ENCODE data around the gene TET3. TPM values are rescaled to one million over a fixed set of nuclear protein-coding genes. Genes with fewer than 3 reads are reported as not detected.

Gene TET3
- 10 to 100 TPM; 16.6 to 28.7 (median 21.9) TPM for total RNA-seq
- long read RNA-seq, donor 1, partial matches to known transcripts = 1 of 4 reads
- long read RNA-seq, donor 1, other reads (novel, unspliced or antisense) = 3 of 4 reads
- long read RNA-seq, donor 2, partial matches to known transcripts = 1 of 2 reads
- long read RNA-seq, donor 2, other reads (novel, unspliced or antisense) = 1 of 2 reads

DNA sequence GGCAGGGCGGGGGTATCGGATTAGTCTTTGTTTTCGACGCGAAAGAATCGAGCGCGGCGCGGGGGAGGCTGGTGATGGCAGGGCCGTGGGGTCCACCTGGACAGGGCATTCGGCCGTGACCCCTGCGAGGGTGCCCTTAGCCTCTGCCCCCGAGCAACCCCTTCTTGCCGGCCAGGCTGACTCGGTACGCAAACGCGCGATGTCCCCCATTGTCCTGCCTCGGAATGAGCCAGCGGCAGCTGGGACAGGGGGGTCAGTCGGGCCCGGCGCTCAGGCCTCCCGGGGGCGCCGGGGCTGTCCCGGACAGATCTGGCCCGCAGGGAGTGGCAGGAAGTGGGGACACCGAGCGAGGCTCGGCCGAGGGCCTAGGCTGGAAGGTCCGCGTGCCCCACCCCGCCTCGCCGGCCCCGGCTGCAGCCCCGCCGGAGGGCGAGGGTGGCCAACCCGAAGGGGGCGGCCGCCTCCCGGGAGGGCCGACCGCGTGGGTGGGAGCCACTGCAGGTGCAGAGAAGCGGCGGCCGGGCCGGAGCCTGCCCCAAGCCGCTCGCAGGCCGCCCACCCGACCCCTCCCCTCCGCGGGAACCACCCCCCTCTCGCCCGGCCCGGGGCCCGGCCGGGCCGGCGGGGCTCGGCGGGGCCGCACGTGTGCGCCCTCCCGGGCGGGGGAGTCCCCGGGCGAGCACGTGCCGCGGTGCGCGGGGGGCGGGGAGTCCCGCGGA, at the start of gene TET3:
TSS of gene TET3 (plus strand) at position 708 of the 719 bp plus-strand sequence. CDS start 1,494 bp downstream, outside the sequence.
- Histone ChIP-seq H3K9me3 (no peaks in the 10 kb centered on the region), H3K4me3 (peak within 1 kb of the TSS; percentile 56), H3K4me1 (ENCODE audit: low read depth) (peaks cover 56% of the 10 kb centered on the region), H3K36me3 (ENCODE audit: low read depth) (no peaks in the 10 kb centered on the region)
- ATAC-seq (peak; percentile 46), DNase-seq (peak; percentile 67 to 82 (median 80))
- TF ChIP-seq, protein P1, sequence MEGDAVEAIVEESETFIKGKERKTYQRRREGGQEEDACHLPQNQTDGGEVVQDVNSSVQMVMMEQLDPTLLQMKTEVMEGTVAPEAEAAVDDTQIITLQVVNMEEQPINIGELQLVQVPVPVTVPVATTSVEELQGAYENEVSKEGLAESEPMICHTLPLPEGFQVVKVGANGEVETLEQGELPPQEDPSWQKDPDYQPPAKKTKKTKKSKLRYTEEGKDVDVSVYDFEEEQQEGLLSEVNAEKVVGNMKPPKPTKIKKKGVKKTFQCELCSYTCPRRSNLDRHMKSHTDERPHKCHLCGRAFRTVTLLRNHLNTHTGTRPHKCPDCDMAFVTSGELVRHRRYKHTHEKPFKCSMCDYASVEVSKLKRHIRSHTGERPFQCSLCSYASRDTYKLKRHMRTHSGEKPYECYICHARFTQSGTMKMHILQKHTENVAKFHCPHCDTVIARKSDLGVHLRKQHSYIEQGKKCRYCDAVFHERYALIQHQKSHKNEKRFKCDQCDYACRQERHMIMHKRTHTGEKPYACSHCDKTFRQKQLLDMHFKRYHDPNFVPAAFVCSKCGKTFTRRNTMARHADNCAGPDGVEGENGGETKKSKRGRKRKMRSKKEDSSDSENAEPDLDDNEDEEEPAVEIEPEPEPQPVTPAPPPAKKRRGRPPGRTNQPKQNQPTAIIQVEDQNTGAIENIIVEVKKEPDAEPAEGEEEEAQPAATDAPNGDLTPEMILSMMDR (IDR thresholded peaks at IDR 0.05) = no peak
- intact Hi-C loops (cut with DNase I, micrococcal nuclease) = loop anchor here in 1 of 2 donors (5.0 kb wide), 1 partner anchor 57 kb away; the partner anchor contains the start of gene DGUOK

DNA sequence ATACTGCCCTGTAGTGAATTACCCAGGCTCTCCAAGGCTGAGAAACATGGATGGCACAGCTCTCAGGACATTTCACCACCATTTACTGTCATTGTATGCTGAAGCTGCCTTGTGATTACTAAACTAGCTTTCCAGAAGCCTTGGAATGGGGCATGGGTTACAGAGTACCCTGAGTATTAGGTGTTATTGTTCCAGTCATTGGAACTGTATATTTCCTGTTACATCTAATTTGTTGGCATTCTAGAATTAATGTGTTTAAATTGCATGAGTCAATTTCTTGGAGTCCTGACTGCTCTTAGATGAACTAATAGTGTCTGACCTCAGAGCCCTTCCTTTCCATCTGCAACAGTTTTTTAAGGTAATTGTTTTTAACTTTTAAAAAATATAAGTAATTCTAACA, 49.1 kb upstream of the TET3 start:
- no peak overlapping the region for H3K4me3 ChIP-seq
- DNase-seq (no peak), ATAC-seq (no peak)
- TF ChIP-seq, protein P1 (IDR thresholded peaks at IDR 0.05) = no peak
- no peaks in the 10 kb centered on the region for H3K9me3 ChIP-seq
- H3K4me1 ChIP-seq (ENCODE audit: low read depth) = no peaks in the 10 kb centered on the region
- no peaks in the 10 kb centered on the region for H3K36me3 ChIP-seq (ENCODE audit: low read depth)
- intact Hi-C loops (cut with DNase I, micrococcal nuclease) = no loop called here

DNA sequence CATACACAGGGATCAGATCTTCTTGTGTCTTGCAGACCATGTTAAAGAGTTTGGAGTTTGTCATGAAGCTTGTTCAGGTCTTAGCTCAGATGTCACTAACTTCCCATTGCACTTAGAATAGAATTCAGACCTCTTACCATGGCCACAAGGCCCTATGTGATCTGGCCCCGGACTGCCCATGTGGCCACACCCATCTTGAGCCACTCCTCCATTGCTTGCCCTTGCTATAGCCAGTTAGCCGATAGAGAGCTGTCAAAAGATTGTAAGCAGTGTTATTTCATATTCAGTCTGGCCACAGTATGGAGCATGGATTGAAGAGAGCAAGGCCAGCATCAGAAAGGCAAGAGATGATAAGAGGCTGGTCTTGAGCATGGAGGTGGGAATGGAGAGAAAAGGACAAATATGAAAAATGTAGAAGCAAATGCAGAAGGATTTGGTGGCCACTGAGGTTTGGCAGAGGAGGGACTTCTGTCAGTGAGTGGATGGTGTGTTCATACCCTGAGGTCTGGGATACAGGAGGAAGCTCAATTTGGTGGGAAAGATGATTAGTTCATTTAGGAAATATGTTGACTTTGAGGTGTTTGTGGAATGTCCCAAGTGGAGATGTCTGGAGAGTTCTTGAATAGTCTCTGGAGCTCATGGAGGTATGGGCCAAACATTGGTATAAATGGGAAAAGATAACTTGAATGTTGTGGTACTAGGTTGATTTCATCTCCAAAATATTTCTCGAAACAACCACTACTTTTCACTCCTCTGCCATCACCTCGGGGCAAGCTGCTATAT, 47.4 kb upstream of the TET3 start:
- intact Hi-C loops (cut with DNase I, micrococcal nuclease) = no loop called here
- Histone ChIP-seq H3K4me1 (ENCODE audit: low read depth) (no peaks in the 10 kb centered on the region), H3K36me3 (ENCODE audit: low read depth) (no peaks in the 10 kb centered on the region), H3K4me3 (no peak overlapping the region), H3K9me3 (no peaks in the 10 kb centered on the region)
- ATAC-seq (no peak), DNase-seq (no peak)
- TF ChIP-seq, protein P1 (IDR thresholded peaks at IDR 0.05) = no peak

DNA sequence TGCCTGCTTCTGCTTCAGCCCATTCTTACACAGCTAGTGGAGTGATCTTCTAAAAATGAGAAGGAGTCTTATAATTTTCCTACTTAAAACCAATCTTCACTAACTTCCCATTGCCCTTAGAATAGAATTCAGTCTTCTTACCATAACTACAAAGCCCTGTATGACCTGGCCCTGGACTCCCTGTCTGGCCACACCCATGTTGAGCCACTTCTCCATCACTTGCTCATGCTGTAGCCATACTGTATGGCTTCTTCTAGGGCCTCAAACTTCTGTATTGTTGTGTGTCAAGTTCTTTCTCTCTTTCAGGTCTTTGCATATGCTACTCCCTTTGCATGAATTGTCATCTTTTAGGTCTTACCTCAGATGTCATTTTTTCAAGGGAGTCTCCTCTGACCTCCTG, 46.8 kb upstream of the TET3 start:
- intact Hi-C loops (cut with DNase I, micrococcal nuclease) = no loop called here
- ATAC-seq (no peak), DNase-seq (no peak)
- TF ChIP-seq, protein P1 (IDR thresholded peaks at IDR 0.05) = no peak
- Histone ChIP-seq H3K9me3 (no peaks in the 10 kb centered on the region), H3K4me1 (ENCODE audit: low read depth) (no peaks in the 10 kb centered on the region), H3K36me3 (ENCODE audit: low read depth) (no peaks in the 10 kb centered on the region), H3K4me3 (no peak overlapping the region)

DNA sequence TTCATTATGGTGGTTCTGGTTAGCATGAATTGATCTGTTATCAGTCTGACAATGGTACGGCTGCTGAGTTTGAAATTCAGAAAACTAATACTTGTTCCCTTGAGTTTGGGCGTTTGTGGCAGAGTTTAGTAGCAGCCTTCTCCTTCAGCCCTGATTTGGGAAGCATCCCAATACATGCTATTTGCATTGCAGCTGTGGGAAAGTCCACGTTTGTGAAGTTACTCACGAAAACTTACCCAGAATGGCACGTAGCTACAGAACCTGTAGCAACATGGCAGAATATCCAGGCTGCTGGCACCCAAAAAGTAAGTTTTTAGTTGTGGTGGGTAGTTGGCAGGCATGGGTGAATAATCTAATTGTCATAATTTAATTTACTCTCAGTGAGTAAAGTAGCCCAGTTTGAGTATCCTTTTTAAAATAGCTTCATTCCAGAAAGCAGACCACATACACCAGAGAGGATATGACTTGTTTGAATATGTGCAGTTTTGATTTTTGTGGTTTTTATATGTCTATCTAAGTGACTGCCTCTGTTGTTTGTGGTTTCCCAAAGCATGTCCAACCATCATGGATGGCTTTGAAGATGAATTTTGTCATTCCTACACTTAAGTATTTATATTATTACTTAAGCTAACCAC, 45.9 kb upstream of the TET3 start:
- ATAC-seq (no peak), DNase-seq (no peak)
- Histone ChIP-seq H3K4me3 (no peak overlapping the region), H3K9me3 (no peaks in the 10 kb centered on the region), H3K36me3 (ENCODE audit: low read depth) (no peaks in the 10 kb centered on the region), H3K4me1 (ENCODE audit: low read depth) (no peaks in the 10 kb centered on the region)
- intact Hi-C loops (cut with DNase I, micrococcal nuclease) = no loop called here
- TF ChIP-seq, protein P1 (IDR thresholded peaks at IDR 0.05) = no peak
